H9 (cell line): ENCODE data around the gene INPP4A. TPM values are rescaled to one million over a fixed set of nuclear protein-coding genes. Genes with fewer than 3 reads are reported as not detected.
A peak's percentile ranks its signal among the peaks of the same experiment; 100 is the strongest.

Source experiments
- DNase-seq: peaks from one replicate; pipeline ENCODE4 v3.0.0-alpha.2; 2017
- H2AFZ ChIP-seq: one replicate; pipeline ENCODE4 v1.6.1; 2013; ENCODE audit warnings: mild to moderate bottlenecking, low read length, control low read depth, moderate library complexity
- H2AK5ac ChIP-seq: 2 replicates; pipeline ENCODE4 v1.6.1; 2013; ENCODE audit warnings: low read length, control low read depth, mixed read lengths; ENCODE audit not compliant: insufficient read length
- H2BK120ac ChIP-seq: one replicate; pipeline ENCODE4 v1.6.1; 2013; ENCODE audit warnings: low read depth, mild to moderate bottlenecking, low read length, control low read depth, inconsistent platforms; ENCODE audit not compliant: poor library complexity, severe bottlenecking
- H2BK12ac ChIP-seq: 2 replicates; pipeline ENCODE4 v1.6.1; 2013; ENCODE audit warnings: low read length, control low read depth, mixed read lengths, low read depth; ENCODE audit not compliant: insufficient read length
- H2BK15ac ChIP-seq: 2 replicates; pipeline ENCODE4 v1.6.1; 2013; ENCODE audit warnings: low read depth, low read length, control low read depth
- H2BK20ac ChIP-seq: one replicate; pipeline ENCODE4 v1.6.1; 2013; ENCODE audit warnings: low read depth, mild to moderate bottlenecking, low read length, control low read depth, inconsistent platforms; ENCODE audit not compliant: poor library complexity, severe bottlenecking
- H2BK5ac ChIP-seq: 2 replicates; pipeline ENCODE4 v1.6.1; 2013; ENCODE audit warnings: low read length, control low read depth, mixed read lengths; ENCODE audit not compliant: insufficient read length
- H3K14ac ChIP-seq: 2 replicates; pipeline ENCODE4 v1.6.1; 2013; ENCODE audit warnings: low read length, control low read depth; ENCODE audit not compliant: insufficient read depth
- H3K18ac ChIP-seq: 2 replicates; pipeline ENCODE4 v1.6.1; 2013; ENCODE audit warnings: low read depth, mild to moderate bottlenecking, mixed read lengths, low read length, control low read depth; ENCODE audit not compliant: insufficient read length
- H3K23ac ChIP-seq: 2 replicates; pipeline ENCODE4 v1.6.1; 2013; ENCODE audit warnings: low read length, control low read depth, mixed read lengths, low read depth; ENCODE audit not compliant: insufficient read length
- H3K23me2 ChIP-seq: 2 replicates; pipeline ENCODE4 v1.6.1; 2013; ENCODE audit warnings: low read depth, mild to moderate bottlenecking, mixed read lengths, low read length, control low read depth; ENCODE audit not compliant: insufficient read length, poor library complexity, severe bottlenecking
- H3K27ac ChIP-seq: 2 replicates; pipeline ENCODE4 v1.5.1; 2013; ENCODE audit warnings: low read length, control low read depth, mixed read lengths, low read depth; ENCODE audit not compliant: insufficient read length
- H3K27me3 ChIP-seq: 2 replicates; pipeline ENCODE4 v1.6.1; 2013; ENCODE audit warnings: low read length, control low read depth, inconsistent platforms; ENCODE audit not compliant: insufficient read depth
- H3K4ac ChIP-seq: 2 replicates; pipeline ENCODE4 v1.6.1; 2013; ENCODE audit warnings: low read depth, mild to moderate bottlenecking, control low read depth, inconsistent platforms, low read length, moderate library complexity
- H3K4me1 ChIP-seq: 2 replicates; pipeline ENCODE4 v1.6.1; 2013; ENCODE audit warnings: low read length, control low read depth, inconsistent platforms; ENCODE audit not compliant: insufficient read depth
- H3K4me2 ChIP-seq: 2 replicates; pipeline ENCODE4 v1.6.1; 2013; ENCODE audit warnings: low read length, control low read depth, mixed read lengths; ENCODE audit not compliant: insufficient read length, insufficient read depth
- H3K56ac ChIP-seq: 2 replicates; pipeline ENCODE4 v1.6.1; 2013; ENCODE audit warnings: low read depth, mild to moderate bottlenecking, mixed read lengths, low read length, control low read depth; ENCODE audit not compliant: insufficient read length
- H3K79me1 ChIP-seq: 2 replicates; pipeline ENCODE4 v1.6.1; 2013; ENCODE audit warnings: low read depth, mild to moderate bottlenecking, moderate library complexity, low read length, control low read depth, inconsistent platforms; ENCODE audit not compliant: insufficient read depth, poor library complexity, severe bottlenecking
- H3K79me2 ChIP-seq: 2 replicates; pipeline ENCODE4 v1.6.1; 2013; ENCODE audit warnings: low read length, control low read depth, inconsistent platforms; ENCODE audit not compliant: insufficient read depth
- H3K9ac ChIP-seq: 2 replicates; pipeline ENCODE4 v1.6.1; 2013; ENCODE audit warnings: low read length, control low read depth, mixed read lengths; ENCODE audit not compliant: insufficient read length; ENCODE audit errors: extremely low read depth
- H3K9me3 ChIP-seq: one replicate; pipeline ENCODE4 v1.6.1; 2013; ENCODE audit warnings: low read depth, low read length, inconsistent platforms; ENCODE audit not compliant: control insufficient read depth
- H3T11ph ChIP-seq: one replicate; pipeline ENCODE4 v1.6.1; 2013; ENCODE audit warnings: mild to moderate bottlenecking, low read length, control low read depth, inconsistent platforms
- H4K20me1 ChIP-seq: one replicate; pipeline ENCODE4 v1.6.1; 2013; ENCODE audit not compliant: control insufficient read depth, insufficient read length, insufficient read depth
- H4K5ac ChIP-seq: 2 replicates; pipeline ENCODE4 v1.6.1; 2013; ENCODE audit warnings: low read depth, mild to moderate bottlenecking, mixed read lengths, low read length, control low read depth; ENCODE audit not compliant: insufficient read length
- H4K8ac ChIP-seq: replicated peaks from 2 replicates; pipeline ENCODE4 v1.6.1; 2013; ENCODE audit warnings: low read length, control low read depth, mixed read lengths, low read depth; ENCODE audit not compliant: insufficient read length
- H4K91ac ChIP-seq: 2 replicates; pipeline ENCODE4 v1.6.1; 2013; ENCODE audit warnings: low read depth, mild to moderate bottlenecking, moderate library complexity, mixed read lengths, low read length, control low read depth; ENCODE audit not compliant: insufficient read length
- H3K27ac Mint-ChIP-seq, 3 experiments: 2 replicates in 2 of 3; 3 replicates in 1 of 3; pipeline ENCODE4 v1.8.0; 2020 to 2021; ENCODE audit warnings: mixed read lengths in 3 of 3, mild to moderate bottlenecking in 1 of 3, moderate library complexity in 1 of 3
- H3K27me3 Mint-ChIP-seq: 2 replicates; pipeline ENCODE4 v1.8.0; 2021; ENCODE audit warnings: low read depth, mild to moderate bottlenecking, moderate library complexity, mixed read lengths
- H3K36me3 Mint-ChIP-seq, 3 experiments: 2 replicates in 2 of 3; 3 replicates in 1 of 3; pipeline ENCODE4 v1.8.0; 2020 to 2021; ENCODE audit warnings: low read depth in 3 of 3, mixed read lengths in 3 of 3; ENCODE audit not compliant: insufficient read depth in 1 of 3
- H3K4me1 Mint-ChIP-seq, 2 experiments: 2 replicates each; pipeline ENCODE4 v1.8.0; 2020; ENCODE audit warnings: mixed read lengths in 2 of 2
- H3K4me3 Mint-ChIP-seq, 2 experiments: 2 replicates in 1 of 2; 3 replicates in 1 of 2; pipeline ENCODE4 v1.8.0; 2020 to 2021; ENCODE audit warnings: mild to moderate bottlenecking in 2 of 2, mixed read lengths in 2 of 2, moderate library complexity in 1 of 2
- H3K9me3 Mint-ChIP-seq, 2 experiments: 2 replicates in 1 of 2; 3 replicates in 1 of 2; pipeline ENCODE4 v1.8.0; 2020; ENCODE audit warnings: mild to moderate bottlenecking in 2 of 2, mixed read lengths in 2 of 2, moderate library complexity in 1 of 2
- WGBS: extraction: QIAGEN DNeasy Blood & Tissue Kit; methylation state at CpG from one replicate; pipeline ENCODE4 v1.1.7; 2013; ENCODE audit warnings: missing lambda C conversion rate, low lambda C conversion rate, mixed read lengths; ENCODE audit not compliant: insufficient read length; ENCODE audit errors: extremely low coverage; 5-methylcytosine and 5-hydroxymethylcytosine counted together
- total RNA-seq: library from RNA; stranded (reverse); gene quantifications from 2 replicates; pipeline ENCODE4 v1.2.1, GENCODE V29; 2021
- TF ChIP-seq, protein P1 (sequence below): fragments of 200-600 bp; sonication (generic); conservative IDR thresholded peaks from 3 replicates; pipeline ENCODE4 v1.8.0; 2021; ENCODE audit warnings: antibody characterized with exemption, mild to moderate bottlenecking

The INPP4A gene
- total RNA-seq, 1 experiment from 2014 or later = 55.2 TPM

GRCh38 chr2:98512699-98513098 lies 68.0 kb downstream of the INPP4A start:
- no peak overlapping the region for H3T11ph ChIP-seq
- H3K9ac ChIP-seq = no peak overlapping the region
- no peaks in the 10 kb centered on the region for H3K79me1 ChIP-seq
- no peaks in the 10 kb centered on the region for H3K27me3 Mint-ChIP-seq
- H3K4ac ChIP-seq = no peak overlapping the region
- no peak overlapping the region for H4K91ac ChIP-seq
- H2BK120ac ChIP-seq = no peak overlapping the region
- no peaks in the 10 kb centered on the region for H3K27me3 ChIP-seq
- H3K9me3 ChIP-seq = no peaks in the 10 kb centered on the region
- no peak overlapping the region for H3K4me3 Mint-ChIP-seq
- H4K20me1 ChIP-seq = no peaks in the 10 kb centered on the region
- DNase-seq = no peak
- H3K23me2 ChIP-seq = no peaks in the 10 kb centered on the region
- H3K27ac Mint-ChIP-seq = peak overlapping the region in 1 of 3 experiments; percentile 85; a peak in 2 of 7 replicates
- no peak overlapping the region for H3K14ac ChIP-seq
- H2AK5ac ChIP-seq = no peak overlapping the region
- no peak overlapping the region for H4K5ac ChIP-seq
- H4K8ac ChIP-seq = no peak overlapping the region
- H2BK15ac ChIP-seq = no peak overlapping the region
- no peaks in the 10 kb centered on the region for H3K4me1 ChIP-seq
- H3K4me2 ChIP-seq = no peak overlapping the region
- H2BK12ac ChIP-seq = no peak overlapping the region
- no peak overlapping the region for H3K56ac ChIP-seq
- H3K79me2 ChIP-seq = no peaks in the 10 kb centered on the region
- WGBS = no CpG with 5 or more reads among the region's 5 CpGs
- H2BK5ac ChIP-seq = no peak overlapping the region
- peaks cover 46 to 55% of the 10 kb centered on the region in 2 experiments for H3K4me1 Mint-ChIP-seq
- H3K23ac ChIP-seq = no peak overlapping the region
- H3K18ac ChIP-seq = no peak overlapping the region
- no peaks in the 10 kb centered on the region for H3K9me3 Mint-ChIP-seq
- H2BK20ac ChIP-seq = no peak overlapping the region
- H3K36me3 Mint-ChIP-seq = peaks cover 0 to 14% (median 11%) of the 10 kb centered on the region in 3 experiments; a peak in 5 of 7 replicates
- no peak overlapping the region for H3K27ac ChIP-seq
- TF ChIP-seq, protein P1, sequence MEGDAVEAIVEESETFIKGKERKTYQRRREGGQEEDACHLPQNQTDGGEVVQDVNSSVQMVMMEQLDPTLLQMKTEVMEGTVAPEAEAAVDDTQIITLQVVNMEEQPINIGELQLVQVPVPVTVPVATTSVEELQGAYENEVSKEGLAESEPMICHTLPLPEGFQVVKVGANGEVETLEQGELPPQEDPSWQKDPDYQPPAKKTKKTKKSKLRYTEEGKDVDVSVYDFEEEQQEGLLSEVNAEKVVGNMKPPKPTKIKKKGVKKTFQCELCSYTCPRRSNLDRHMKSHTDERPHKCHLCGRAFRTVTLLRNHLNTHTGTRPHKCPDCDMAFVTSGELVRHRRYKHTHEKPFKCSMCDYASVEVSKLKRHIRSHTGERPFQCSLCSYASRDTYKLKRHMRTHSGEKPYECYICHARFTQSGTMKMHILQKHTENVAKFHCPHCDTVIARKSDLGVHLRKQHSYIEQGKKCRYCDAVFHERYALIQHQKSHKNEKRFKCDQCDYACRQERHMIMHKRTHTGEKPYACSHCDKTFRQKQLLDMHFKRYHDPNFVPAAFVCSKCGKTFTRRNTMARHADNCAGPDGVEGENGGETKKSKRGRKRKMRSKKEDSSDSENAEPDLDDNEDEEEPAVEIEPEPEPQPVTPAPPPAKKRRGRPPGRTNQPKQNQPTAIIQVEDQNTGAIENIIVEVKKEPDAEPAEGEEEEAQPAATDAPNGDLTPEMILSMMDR = no peak
- no peak overlapping the region for H2AFZ ChIP-seq
